ENCODE results near the gene PMS1.

PMS1 gene

DNA sequence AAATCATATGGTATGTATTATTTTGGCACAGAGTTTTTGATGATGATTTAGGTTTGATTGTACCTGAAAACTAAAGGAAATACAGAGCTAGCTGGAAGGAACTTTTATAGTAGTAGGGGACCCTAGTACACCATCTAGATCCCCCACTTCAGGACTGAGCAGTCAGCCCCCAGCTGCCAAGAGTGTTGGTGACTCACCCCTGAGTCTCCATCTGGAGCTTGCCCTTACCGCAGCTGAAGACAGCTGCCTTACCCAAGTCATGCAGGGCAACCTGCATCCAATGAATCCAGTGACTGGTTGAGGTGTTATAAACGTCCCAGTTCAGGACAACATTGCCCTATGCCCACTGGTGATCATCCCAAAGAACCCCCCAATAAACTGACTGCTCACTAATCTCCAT is 15.3 kb downstream of the PMS1 start:
- H3K9ac ChIP-seq (ENCODE audit: low read length): no peak overlapping the region
- TF ChIP-seq EZH2phosphoT487 (conservative IDR thresholded peaks at IDR 0.05; ENCODE audit: low read length): no peak
- TF ChIP-seq, protein P1, sequence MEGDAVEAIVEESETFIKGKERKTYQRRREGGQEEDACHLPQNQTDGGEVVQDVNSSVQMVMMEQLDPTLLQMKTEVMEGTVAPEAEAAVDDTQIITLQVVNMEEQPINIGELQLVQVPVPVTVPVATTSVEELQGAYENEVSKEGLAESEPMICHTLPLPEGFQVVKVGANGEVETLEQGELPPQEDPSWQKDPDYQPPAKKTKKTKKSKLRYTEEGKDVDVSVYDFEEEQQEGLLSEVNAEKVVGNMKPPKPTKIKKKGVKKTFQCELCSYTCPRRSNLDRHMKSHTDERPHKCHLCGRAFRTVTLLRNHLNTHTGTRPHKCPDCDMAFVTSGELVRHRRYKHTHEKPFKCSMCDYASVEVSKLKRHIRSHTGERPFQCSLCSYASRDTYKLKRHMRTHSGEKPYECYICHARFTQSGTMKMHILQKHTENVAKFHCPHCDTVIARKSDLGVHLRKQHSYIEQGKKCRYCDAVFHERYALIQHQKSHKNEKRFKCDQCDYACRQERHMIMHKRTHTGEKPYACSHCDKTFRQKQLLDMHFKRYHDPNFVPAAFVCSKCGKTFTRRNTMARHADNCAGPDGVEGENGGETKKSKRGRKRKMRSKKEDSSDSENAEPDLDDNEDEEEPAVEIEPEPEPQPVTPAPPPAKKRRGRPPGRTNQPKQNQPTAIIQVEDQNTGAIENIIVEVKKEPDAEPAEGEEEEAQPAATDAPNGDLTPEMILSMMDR (IDR thresholded peaks at IDR 0.05; ENCODE audit: insufficient read depth, low read length, poor library complexity, severe bottlenecking): no peak
- no peak overlapping the region for H3K27ac ChIP-seq (ENCODE audit: low read depth, low read length)
- H3F3A ChIP-seq (ENCODE audit: insufficient read depth): 0 out of 2 replicates have a peak, but pooled peaks cover 4% of the 10 kb centered on the region
- H3K4me3 ChIP-seq (ENCODE audit: insufficient read depth, low read length, poor library complexity, severe bottlenecking): no peak overlapping the region
- no peaks in the 10 kb centered on the region for H3K27me3 ChIP-seq (ENCODE audit: low read length)
- peaks cover 31% of the 10 kb centered on the region for H3K79me2 ChIP-seq (ENCODE audit: insufficient read depth, low read length)
- no peak overlapping the region for H2AFZ ChIP-seq (ENCODE audit: low read depth, low read length, severe bottlenecking)
- H3K36me3 ChIP-seq (ENCODE audit: low read length): peaks cover 51% of the 10 kb centered on the region
- H3K9me2 ChIP-seq (replicated peaks; ENCODE audit: insufficient read depth, low read length): no peaks in the 10 kb centered on the region
- no peaks in the 10 kb centered on the region for H4K20me1 ChIP-seq (ENCODE audit: low read depth, low read length)
- H3K4me2 ChIP-seq (ENCODE audit: low read depth, low read length, poor library complexity, severe bottlenecking): no peak overlapping the region
- no peaks in the 10 kb centered on the region for H3K9me3 ChIP-seq (ENCODE audit: insufficient read depth, low read length)

DNA sequence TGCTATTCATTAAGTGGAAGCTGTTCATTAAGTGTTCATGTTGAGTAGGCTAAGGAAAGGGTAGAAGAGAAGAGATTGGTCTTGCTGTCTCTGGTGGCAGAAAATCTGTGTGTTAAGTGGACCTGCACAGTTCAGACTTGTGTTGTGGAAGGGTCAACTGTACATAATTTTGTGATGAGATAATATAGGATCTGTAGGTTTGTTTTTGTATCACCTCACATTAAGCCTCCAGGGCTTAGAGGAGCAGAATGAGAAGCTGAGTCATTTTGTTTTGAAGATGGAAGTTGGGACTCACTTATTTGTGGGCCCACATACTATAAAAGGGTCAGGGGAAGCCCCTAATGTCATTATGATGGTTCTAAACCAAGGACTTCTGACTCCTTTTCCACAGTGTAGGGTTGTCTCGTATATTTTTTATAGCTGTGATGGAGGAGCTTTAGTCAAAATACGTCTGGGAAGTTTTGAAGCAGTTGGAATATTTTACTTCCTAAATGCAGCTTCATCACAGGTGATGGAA is 18.2 kb downstream of the PMS1 start:
- H3K9me2 ChIP-seq (replicated peaks; ENCODE audit: insufficient read depth, low read length): no peaks in the 10 kb centered on the region

DNA sequence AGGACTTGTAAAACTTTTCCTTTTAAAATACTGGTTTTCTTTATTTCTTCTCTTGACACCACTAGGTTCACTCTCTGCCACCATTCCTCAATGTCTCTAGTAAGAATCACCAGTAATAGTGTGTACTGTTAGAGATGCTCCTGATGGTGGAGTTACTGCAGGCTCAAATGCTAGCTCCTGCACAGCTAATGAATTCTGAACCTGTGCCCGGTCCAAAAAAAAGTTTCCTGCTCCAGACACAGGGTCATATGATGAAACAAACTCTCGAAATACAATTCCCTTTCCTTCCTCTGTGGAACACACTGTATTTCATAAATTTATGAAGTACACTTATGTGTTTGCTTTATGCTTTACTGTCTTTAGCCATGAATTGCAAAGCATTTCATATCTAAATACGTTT is 19.2 kb downstream of the PMS1 start:
- H3K9me2 ChIP-seq (replicated peaks; ENCODE audit: insufficient read depth, low read length): no peaks in the 10 kb centered on the region
- no peak overlapping the region for H3K9ac ChIP-seq (ENCODE audit: low read length)
- 0 out of 2 replicates have a peak, but pooled peaks cover 1% of the 10 kb centered on the region for H3F3A ChIP-seq (ENCODE audit: insufficient read depth)
- H3K4me2 ChIP-seq (ENCODE audit: low read depth, low read length, poor library complexity, severe bottlenecking): no peak overlapping the region
- H3K27me3 ChIP-seq (ENCODE audit: low read length): no peaks in the 10 kb centered on the region
- no peak overlapping the region for H3K4me3 ChIP-seq (ENCODE audit: insufficient read depth, low read length, poor library complexity, severe bottlenecking)
- peaks cover 59% of the 10 kb centered on the region for H3K36me3 ChIP-seq (ENCODE audit: low read length)
- H2AFZ ChIP-seq (ENCODE audit: low read depth, low read length, severe bottlenecking): no peak overlapping the region
- H3K9me3 ChIP-seq (ENCODE audit: insufficient read depth, low read length): no peaks in the 10 kb centered on the region
- TF ChIP-seq, protein P1 (IDR thresholded peaks at IDR 0.05; ENCODE audit: insufficient read depth, low read length, poor library complexity, severe bottlenecking): no peak
- TF ChIP-seq EZH2phosphoT487 (conservative IDR thresholded peaks at IDR 0.05; ENCODE audit: low read length): no peak
- peaks cover 35% of the 10 kb centered on the region for H3K79me2 ChIP-seq (ENCODE audit: insufficient read depth, low read length)
- H4K20me1 ChIP-seq (ENCODE audit: low read depth, low read length): peaks cover 5% of the 10 kb centered on the region; the same call in 1 of the 2 replicates
- no peak overlapping the region for H3K27ac ChIP-seq (ENCODE audit: low read depth, low read length)

More for the DNA sequence above, 18.2 kb downstream of the PMS1 start:
- H4K20me1 ChIP-seq (ENCODE audit: low read depth, low read length): peaks cover 5% of the 10 kb centered on the region; the same call in 1 of the 2 replicates
- H3K36me3 ChIP-seq (ENCODE audit: low read length): peaks cover 54% of the 10 kb centered on the region
- TF ChIP-seq, protein P1 (IDR thresholded peaks at IDR 0.05; ENCODE audit: insufficient read depth, low read length, poor library complexity, severe bottlenecking): no peak
- no peak for TF ChIP-seq EZH2phosphoT487 (conservative IDR thresholded peaks at IDR 0.05; ENCODE audit: low read length)
- H3K79me2 ChIP-seq (ENCODE audit: insufficient read depth, low read length): peaks cover 34% of the 10 kb centered on the region
- no peak overlapping the region for H3K27ac ChIP-seq (ENCODE audit: low read depth, low read length)
- no peak overlapping the region for H3K4me3 ChIP-seq (ENCODE audit: insufficient read depth, low read length, poor library complexity, severe bottlenecking)
- 0 out of 2 replicates have a peak, but pooled peaks cover 4% of the 10 kb centered on the region for H3F3A ChIP-seq (ENCODE audit: insufficient read depth)
- H3K27me3 ChIP-seq (ENCODE audit: low read length): no peaks in the 10 kb centered on the region
- H3K9me3 ChIP-seq (ENCODE audit: insufficient read depth, low read length): no peaks in the 10 kb centered on the region
- H3K4me2 ChIP-seq (ENCODE audit: low read depth, low read length, poor library complexity, severe bottlenecking): no peak overlapping the region
- H2AFZ ChIP-seq (ENCODE audit: low read depth, low read length, severe bottlenecking): no peak overlapping the region
- H3K9ac ChIP-seq (ENCODE audit: low read length): no peak overlapping the region
